ENCODE results near the gene OR51A2.

DNA sequence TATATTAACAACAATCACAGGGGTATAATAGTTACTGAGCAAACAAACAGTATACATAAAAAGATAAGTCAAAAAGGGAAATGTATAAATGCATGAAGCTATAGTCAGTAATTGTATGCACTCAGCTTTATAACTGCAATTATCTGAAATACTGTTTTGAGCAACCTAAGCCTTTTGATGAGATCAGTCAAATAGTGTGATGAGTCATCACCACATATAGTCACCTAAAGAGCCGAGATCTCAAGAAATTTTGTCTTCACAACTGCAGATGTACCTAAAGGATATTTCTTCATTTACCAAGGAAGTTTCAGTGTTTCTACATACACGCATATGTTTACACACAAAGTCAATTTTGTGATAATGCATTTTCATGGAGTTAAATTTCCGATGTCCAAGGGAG lies 5.4 kb upstream of the OR51A2 start:
- TF ChIP-seq MXI1 (IDR thresholded peaks at IDR 0.05; ENCODE audit: borderline replicate concordance, low read depth, low read length) = no peak
- TF ChIP-seq, protein P1, sequence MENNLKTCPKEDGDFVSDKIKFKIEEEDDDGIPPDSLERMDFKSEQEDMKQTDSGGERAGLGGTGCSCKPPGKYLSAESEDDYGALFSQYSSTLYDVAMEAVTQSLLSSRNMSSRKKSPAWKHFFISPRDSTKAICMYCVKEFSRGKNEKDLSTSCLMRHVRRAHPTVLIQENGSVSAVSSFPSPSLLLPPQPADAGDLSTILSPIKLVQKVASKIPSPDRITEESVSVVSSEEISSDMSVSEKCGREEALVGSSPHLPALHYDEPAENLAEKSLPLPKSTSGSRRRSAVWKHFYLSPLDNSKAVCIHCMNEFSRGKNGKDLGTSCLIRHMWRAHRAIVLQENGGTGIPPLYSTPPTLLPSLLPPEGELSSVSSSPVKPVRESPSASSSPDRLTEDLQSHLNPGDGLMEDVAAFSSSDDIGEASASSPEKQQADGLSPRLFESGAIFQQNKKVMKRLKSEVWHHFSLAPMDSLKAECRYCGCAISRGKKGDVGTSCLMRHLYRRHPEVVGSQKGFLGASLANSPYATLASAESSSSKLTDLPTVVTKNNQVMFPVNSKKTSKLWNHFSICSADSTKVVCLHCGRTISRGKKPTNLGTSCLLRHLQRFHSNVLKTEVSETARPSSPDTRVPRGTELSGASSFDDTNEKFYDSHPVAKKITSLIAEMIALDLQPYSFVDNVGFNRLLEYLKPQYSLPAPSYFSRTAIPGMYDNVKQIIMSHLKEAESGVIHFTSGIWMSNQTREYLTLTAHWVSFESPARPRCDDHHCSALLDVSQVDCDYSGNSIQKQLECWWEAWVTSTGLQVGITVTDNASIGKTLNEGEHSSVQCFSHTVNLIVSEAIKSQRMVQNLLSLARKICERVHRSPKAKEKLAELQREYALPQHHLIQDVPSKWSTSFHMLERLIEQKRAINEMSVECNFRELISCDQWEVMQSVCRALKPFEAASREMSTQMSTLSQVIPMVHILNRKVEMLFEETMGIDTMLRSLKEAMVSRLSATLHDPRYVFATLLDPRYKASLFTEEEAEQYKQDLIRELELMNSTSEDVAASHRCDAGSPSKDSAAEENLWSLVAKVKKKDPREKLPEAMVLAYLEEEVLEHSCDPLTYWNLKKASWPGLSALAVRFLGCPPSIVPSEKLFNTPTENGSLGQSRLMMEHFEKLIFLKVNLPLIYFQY (CRISPR knock-in tag; IDR thresholded peaks at IDR 0.05; ENCODE audit: borderline replicate concordance) = no peak
- no peak for TF ChIP-seq NR2F1 (CRISPR knock-in tag; IDR thresholded peaks at IDR 0.05)
- TF ChIP-seq NFIB (CRISPR knock-in tag; IDR thresholded peaks at IDR 0.05; ENCODE audit: borderline replicate concordance) = no peak
- TF ChIP-seq, protein P2, sequence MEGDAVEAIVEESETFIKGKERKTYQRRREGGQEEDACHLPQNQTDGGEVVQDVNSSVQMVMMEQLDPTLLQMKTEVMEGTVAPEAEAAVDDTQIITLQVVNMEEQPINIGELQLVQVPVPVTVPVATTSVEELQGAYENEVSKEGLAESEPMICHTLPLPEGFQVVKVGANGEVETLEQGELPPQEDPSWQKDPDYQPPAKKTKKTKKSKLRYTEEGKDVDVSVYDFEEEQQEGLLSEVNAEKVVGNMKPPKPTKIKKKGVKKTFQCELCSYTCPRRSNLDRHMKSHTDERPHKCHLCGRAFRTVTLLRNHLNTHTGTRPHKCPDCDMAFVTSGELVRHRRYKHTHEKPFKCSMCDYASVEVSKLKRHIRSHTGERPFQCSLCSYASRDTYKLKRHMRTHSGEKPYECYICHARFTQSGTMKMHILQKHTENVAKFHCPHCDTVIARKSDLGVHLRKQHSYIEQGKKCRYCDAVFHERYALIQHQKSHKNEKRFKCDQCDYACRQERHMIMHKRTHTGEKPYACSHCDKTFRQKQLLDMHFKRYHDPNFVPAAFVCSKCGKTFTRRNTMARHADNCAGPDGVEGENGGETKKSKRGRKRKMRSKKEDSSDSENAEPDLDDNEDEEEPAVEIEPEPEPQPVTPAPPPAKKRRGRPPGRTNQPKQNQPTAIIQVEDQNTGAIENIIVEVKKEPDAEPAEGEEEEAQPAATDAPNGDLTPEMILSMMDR (CRISPR knock-in tag; IDR thresholded peaks at IDR 0.05) = no peak

All from HepG2 (cell line).